Stimulated activated naive CD4-positive, alpha-beta T cell (primary cell): ENCODE results near the gene RPAP3.

Experiments
- DNase-seq, 6 experiments: peaks; one replicate each; lab custom pipeline; 2025; lab: John Stamatoyannopoulos, UW

Gene RPAP3

GRCh38 chr12:47742253-47742825, 36.5 kb upstream of the RPAP3 start:
- DNase-seq = peak; percentile 22 to 73 (median 59)

GRCh38 chr12:47741340-47741703, 35.5 kb upstream of the RPAP3 start:
- peak; percentile 22 to 60 (median 58) for DNase-seq

GRCh38 chr12:47740606-47741339, 34.9 kb upstream of the RPAP3 start:
- no peak for DNase-seq

- DNase-seq = no peak
Observed at GRCh38 chr12:47739979-47740378, 34.1 kb upstream of the RPAP3 start.

DNA sequence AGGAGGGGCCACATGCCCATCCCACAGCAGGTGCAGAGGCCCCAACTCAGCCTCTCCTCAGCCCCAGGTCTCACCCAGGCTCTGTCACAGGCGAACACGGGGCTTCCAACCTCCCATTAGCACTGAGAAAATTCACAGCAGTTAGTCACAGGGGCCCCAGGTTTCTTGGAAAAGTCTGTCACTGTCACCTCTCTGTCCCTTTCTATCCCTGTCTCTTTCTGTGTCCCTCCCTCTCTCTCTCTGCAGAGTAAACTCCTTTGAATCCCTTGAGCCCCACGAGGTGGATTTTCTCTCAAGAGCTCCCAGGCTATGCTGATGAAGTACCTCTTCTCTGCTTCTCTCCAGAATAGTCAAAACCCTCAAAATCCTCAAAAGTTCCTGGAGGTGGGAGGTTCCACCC, 33.5 kb upstream of the RPAP3 start:
- no peak for DNase-seq

DNA sequence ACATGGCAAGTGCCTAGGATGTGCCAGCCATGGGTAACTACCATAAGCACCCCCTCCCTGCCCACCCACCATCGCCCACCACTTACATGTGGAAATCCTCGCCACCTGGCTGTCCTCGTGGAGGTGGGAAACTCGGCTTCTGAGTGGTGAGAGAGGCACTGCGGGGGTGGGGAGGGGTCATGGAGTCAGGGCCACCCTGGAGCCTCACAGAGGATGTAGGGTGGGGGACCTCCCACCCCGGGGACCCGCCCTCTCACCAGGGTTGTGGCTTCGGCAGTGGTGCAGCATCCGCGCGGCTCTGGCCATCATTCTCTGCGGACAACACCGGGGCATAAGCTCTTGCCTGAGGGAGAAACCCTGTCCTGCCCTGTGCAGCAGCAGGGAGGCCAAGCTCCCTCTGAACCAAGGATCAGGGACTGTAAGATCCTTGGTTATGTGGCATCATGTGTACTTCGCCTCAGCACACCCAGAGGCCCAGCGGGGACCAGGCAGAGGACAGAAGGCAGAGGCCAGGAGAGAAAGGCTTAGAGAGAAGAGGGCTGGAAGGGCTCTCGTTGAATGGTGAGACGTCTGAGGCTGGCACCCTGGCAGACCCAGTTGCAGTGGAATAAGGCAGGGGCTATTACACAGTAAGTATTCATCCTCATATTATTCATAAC, 32.2 kb upstream of the RPAP3 start:
- no peak for DNase-seq

DNA sequence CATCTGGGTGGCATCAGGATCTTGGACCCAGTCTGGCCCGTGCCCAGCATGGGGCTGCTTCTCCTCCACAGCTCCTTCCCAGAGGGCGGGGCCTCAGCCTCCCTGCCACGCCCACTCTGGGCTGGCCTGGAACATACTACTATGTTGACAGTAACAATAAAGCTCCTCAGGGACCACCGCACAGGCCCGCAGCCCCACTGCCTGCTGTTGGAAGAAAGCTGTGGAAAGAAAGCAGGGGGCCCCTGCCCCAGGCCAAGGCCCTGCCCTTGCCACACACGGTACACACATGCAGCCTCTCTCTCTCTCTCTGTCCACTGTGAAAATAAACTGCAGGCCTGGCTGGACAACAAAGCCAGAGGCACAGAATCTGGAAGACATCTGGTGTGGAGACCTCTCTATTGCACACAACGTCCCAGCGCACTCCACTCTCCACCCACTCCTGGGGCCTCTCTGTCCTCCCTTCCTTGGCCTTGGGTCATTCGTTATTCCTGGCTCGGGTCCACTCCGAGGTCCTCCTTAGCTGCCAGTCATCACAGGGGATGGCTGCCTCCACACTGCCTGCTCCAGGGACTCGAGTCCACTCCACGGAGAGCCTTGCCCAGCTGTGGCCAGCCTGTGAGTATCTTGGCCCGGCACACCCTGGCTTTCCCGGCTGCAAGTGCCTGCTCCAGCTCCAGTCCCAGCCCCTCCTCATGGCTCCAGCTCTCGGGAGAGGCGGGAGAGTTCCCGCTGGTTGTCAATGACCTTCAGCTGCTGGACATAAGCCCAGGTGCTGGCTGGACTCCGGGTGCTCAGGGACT, 31.2 kb upstream of the RPAP3 start:
- DNase-seq = no peak

DNA sequence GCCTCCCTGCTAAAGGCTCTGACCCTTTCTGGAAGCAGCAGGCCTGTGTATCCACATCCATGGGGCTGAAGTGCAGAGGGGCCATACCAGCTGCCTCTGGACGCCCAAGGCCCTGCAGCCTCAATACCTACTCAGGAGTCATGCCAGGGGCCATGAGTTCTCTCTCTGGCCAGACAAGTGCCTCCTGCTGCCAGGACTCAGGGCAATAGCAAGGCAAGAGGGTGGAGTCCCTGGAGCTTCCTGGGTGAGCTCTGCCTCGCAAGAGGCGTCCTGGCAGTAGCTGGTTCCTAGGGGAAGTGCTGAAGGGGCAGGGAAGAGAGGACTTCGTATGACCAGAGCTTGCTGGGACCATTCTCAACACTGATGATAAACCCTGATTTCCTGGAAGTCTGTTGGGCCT, 30.4 kb upstream of the RPAP3 start:
- DNase-seq = no peak

- no peak for DNase-seq
Observed at GRCh38 chr12:47735649-47736048, 29.8 kb upstream of the RPAP3 start.

GRCh38 chr12:47734725-47735480, 29.1 kb upstream of the RPAP3 start:
- no peak for DNase-seq

DNA sequence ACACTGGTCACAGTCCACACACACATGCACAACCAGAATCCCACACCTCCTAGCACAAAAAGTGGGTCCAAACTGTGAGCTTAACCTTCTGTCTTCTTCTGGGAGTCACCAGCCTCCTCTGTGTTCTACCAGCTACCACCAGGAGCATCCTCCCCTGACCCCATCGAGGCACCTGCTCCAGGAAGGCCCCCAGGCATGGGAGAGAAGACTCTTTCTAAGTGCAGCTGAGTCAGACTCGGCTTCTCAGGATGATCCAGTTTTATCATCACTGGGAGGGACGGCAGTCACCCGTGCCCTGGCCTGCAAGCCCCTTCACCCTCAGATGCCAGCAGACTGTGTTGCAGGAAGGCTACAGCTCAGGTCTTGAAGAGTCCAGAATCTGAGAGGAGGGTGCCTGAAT, 27.3 kb upstream of the RPAP3 start:
- DNase-seq = no peak

GRCh38 chr12:47732504-47732903, 26.7 kb upstream of the RPAP3 start:
- DNase-seq = no peak

GRCh38 chr12:47731723-47732122, 25.9 kb upstream of the RPAP3 start:
- no peak for DNase-seq

- no peak for DNase-seq
Observed at GRCh38 chr12:47730341-47730744, 24.5 kb upstream of the RPAP3 start.

GRCh38 chr12:47729233-47729632, 23.4 kb upstream of the RPAP3 start:
- no peak for DNase-seq

DNA sequence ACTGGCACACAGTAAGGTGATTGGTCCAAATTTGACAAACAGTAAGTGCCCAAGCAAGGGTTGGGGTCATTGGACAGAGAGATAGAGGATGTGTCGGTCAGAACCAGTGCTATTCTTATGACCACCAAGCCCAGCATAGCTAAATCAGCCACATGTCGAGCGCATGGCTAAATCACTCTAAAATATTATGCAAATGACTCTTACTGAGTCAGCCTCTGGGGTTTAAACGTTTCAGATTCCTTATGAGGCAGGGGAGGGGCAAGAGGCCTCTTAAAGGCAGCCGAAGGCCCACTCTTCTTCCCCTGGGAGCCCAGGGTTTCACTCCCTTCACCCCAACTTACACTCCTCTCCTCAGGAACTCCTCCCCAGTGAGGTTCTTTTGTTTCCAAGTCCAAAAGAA, 20.1 kb upstream of the RPAP3 start:
- no peak for DNase-seq

- DNase-seq = no peak
Observed at GRCh38 chr12:47725091-47725772, 19.4 kb upstream of the RPAP3 start, which contains the start of gene ENDOU. Gene ENDOU (minus strand): TSS chr12:47725490. CDS start chr12:47725413, 77 bp downstream.

- no peak for DNase-seq
Observed at GRCh38 chr12:47722941-47723631, 17.3 kb upstream of the RPAP3 start.

- DNase-seq = no peak
Observed at GRCh38 chr12:47722136-47722834, 16.5 kb upstream of the RPAP3 start.

GRCh38 chr12:47721431-47721973, 15.7 kb upstream of the RPAP3 start:
- DNase-seq = no peak
